H1 (cell line): Measurements from ENCODE around the gene ACBD6. TPM values are rescaled to one million over a fixed set of nuclear protein-coding genes. Genes with fewer than 3 reads are reported as not detected.

ENCODE experiments used
- microRNA-seq, 2 experiments: library from miRNA; unstranded; fragments of <30 nt; microRNA quantifications; one replicate each; pipeline versions ENCODE4 to v1.2.0, GENCODE V29; 2016 to 2020; ENCODE audit warnings: borderline microRNAs expressed in 2 of 2, borderline number of aligned reads in 2 of 2, borderline replicate concordance in 1 of 2
- polyA plus RNA-seq, 7 experiments: library from polyadenylated mRNA; depleted of rRNA in 3 of 7; stranded (reverse) in 5 of 7; unstranded in 2 of 7; fragments of >200 nt in 5 of 7; fragments of 200-250 nt in 2 of 7; gene quantifications; 1 replicate in 5 of 7; 2 replicates in 1 of 7; 4 replicates in 1 of 7; pipeline versions ENCODE4 v1.2.1 to v1.2.3, GENCODE V29; 2011 to 2013; ENCODE audit warnings: missing spikeins in 2 of 7, mixed read lengths in 2 of 7
- small RNA-seq: library from polyadenylated mRNA; stranded (forward); fragments of <200 nt; extraction: miRNeasy Mini kit (QIAGEN cat#:217004); gene quantifications from one replicate; pipeline ENCODE3, GENCODE V24; 2013; ENCODE audit not compliant: insufficient read depth
- total RNA-seq: library from RNA; stranded (reverse); fragmentation: NEBNext Ultra II Directional; extraction: Animal tissue kit (Norgen Biotek cat#: 25700); gene quantifications from 2 replicates; pipeline ENCODE4 v1.2.1, GENCODE V29; 2021

Gene ACBD6
- total and polyA plus RNA-seq, 2 of the 8 experiments (the other 6 are each of a cell fraction or from before 2014, with no cell fraction given), result 52.0 to 67.7 TPM

Small RNA genes lying within 50 kb of the gene (microRNA-seq; reads per million reads assigned to microRNA genes)
- 0 to 0.23 reads per million in 2 experiments for gene MIR3121

Small RNA genes lying within 50 kb of the gene (small RNA-seq; reads per million reads assigned to genes)
- gene MIR3121 (3.4 reads per million, percentile 45 among the genes with 10 or more reads in this experiment), gene RF00019 (not detected)

Other genes with a start within 250 kb of the ACBD6 start
- gene OVAAL, start 56.4 kb upstream of the ACBD6 start, total RNA-seq, result not detected in 2 replicates
- not detected in 2 replicates for gene OVAAL, start 56.4 kb upstream of the ACBD6 start, polyA plus RNA-seq (2011; rRNA removed)
- gene XPR1, start 129.4 kb upstream of the ACBD6 start, total RNA-seq, result 41.5 and 43.9 TPM in 2 replicates
- gene XPR1, start 129.4 kb upstream of the ACBD6 start, polyA plus RNA-seq (2011; rRNA removed), result 20.0 and 28.6 TPM in 2 replicates